GM19372 (cell line): Measurements from ENCODE around the gene MRPL55.

Source experiments
- ATAC-seq: cut with Tn5 transposase; IDR thresholded peaks from one replicate; pipeline ENCODE4 v1.9.1; 2021; ENCODE audit warnings: mild to moderate bottlenecking, low read depth, moderate library complexity; ENCODE audit not compliant: unreplicated experiment

MRPL55 gene

GRCh38 chr1:228073857-228074545, 35.1 kb downstream of the MRPL55 start:
- ATAC-seq = no peak

- no peak for ATAC-seq
Observed at GRCh38 chr1:228073061-228073856, 35.8 kb downstream of the MRPL55 start.

GRCh38 chr1:228072658-228073043, 36.4 kb downstream of the MRPL55 start:
- ATAC-seq = no peak

GRCh38 chr1:228071839-228072657, 37.1 kb downstream of the MRPL55 start:
- ATAC-seq = no peak

GRCh38 chr1:228070851-228071250, 38.2 kb downstream of the MRPL55 start:
- ATAC-seq = no peak

GRCh38 chr1:228070173-228070572, 38.9 kb downstream of the MRPL55 start:
- no peak for ATAC-seq

GRCh38 chr1:228068359-228068758, 40.7 kb downstream of the MRPL55 start:
- no peak for ATAC-seq

GRCh38 chr1:228066891-228067654, 42.0 kb downstream of the MRPL55 start:
- no peak for ATAC-seq

- no peak for ATAC-seq
Observed at GRCh38 chr1:228066416-228066815, 42.7 kb downstream of the MRPL55 start.

- ATAC-seq = no peak
Observed at GRCh38 chr1:228065543-228066347, 43.4 kb downstream of the MRPL55 start.

- no peak for ATAC-seq
Observed at GRCh38 chr1:228064741-228065542, 44.2 kb downstream of the MRPL55 start.

GRCh38 chr1:228064296-228064695, 44.8 kb downstream of the MRPL55 start:
- ATAC-seq = no peak

GRCh38 chr1:228063251-228064191, 45.6 kb downstream of the MRPL55 start:
- ATAC-seq = no peak

- no peak for ATAC-seq
Observed at GRCh38 chr1:228062812-228063211, 46.3 kb downstream of the MRPL55 start.

- ATAC-seq = no peak
Observed at GRCh38 chr1:228062085-228062791, 46.9 kb downstream of the MRPL55 start.

- ATAC-seq = no peak
Observed at GRCh38 chr1:228061411-228062084, 47.6 kb downstream of the MRPL55 start.
